HepG2 (cell line): ENCODE measurements around the gene PDZD4. TPM values are rescaled to one million over a fixed set of nuclear protein-coding genes. Genes with fewer than 3 reads are reported as not detected.

Experiments used
- ATAC-seq: fragments of 200-7000 bp; cut with Tn5 transposase; 3 replicates; pipeline ENCODE4 v1.9.1; 2020; ENCODE audit warnings: mild to moderate bottlenecking, moderate library complexity
- BruUV-seq: library from RNA; stranded (reverse); fragments of 400-500 nt; replicated peaks from 2 replicates; lab custom pipeline; 2021; lab: Mats Ljungman, UMichigan
- CTCF ChIA-PET: fragments of 300-600 bp; formaldehyde crosslinking; extraction: SDS; loops from one replicate; lab custom pipeline; 2021; ENCODE audit warnings: low total read pairs, inconsistent platforms, low intra/inter-chr PET ratio; lab: Yijun Ruan, JAX
- POLR2A ChIA-PET: fragments of 350-600 bp; sonication (Branson Sonifier 250); formaldehyde crosslinking; loops from one replicate; lab custom pipeline; 2020; ENCODE audit warnings: antibody characterized with exemption, inconsistent platforms; lab: Yijun Ruan, JAX
- DNase-seq: peaks from one replicate; pipeline ENCODE4 v3.0.0-alpha.2; 2015; ENCODE audit warnings: low spot score
- FAIRE-seq: peaks from 3 replicates; lab custom pipeline; 2011; peaks lifted over from hg19 to GRCh38; lab: Jason Lieb, UNC
- H2AFZ ChIP-seq: one replicate; pipeline ENCODE4 v1.6.1; 2011; ENCODE audit warnings: low read length, inconsistent platforms
- H3K27ac ChIP-seq: fragments of 300-600 bp; 3 replicates; pipeline ENCODE4 v1.8.0; 2011; ENCODE audit warnings: mixed run types, mild to moderate bottlenecking, mixed read lengths, low read length, inconsistent platforms; ENCODE audit not compliant: insufficient read depth; ENCODE audit errors: extremely low read length
- H3K27me3 ChIP-seq, 2 experiments: fragments of 200-600 bp in 1 of 2; 2 replicates in 1 of 2; 3 replicates in 1 of 2; pipeline versions ENCODE4 v1.6.0 to v1.8.0; 2011; ENCODE audit warnings: low read length in 2 of 2, mild to moderate bottlenecking in 2 of 2, moderate library complexity in 2 of 2, inconsistent platforms in 1 of 2; ENCODE audit not compliant: insufficient read depth in 2 of 2, control insufficient read depth in 1 of 2
- H3K36me3 ChIP-seq, 2 experiments: fragments of 200-600 bp in 1 of 2; replicated peaks in 1 of 2; 2 replicates in 1 of 2; 3 replicates in 1 of 2; pipeline versions ENCODE4 v1.5.1 to v1.8.0; 2011; ENCODE audit warnings: low read length in 2 of 2, inconsistent platforms in 1 of 2; ENCODE audit not compliant: insufficient read depth in 2 of 2, control insufficient read depth in 1 of 2
- H3K4me1 ChIP-seq: 2 replicates; pipeline ENCODE4 v1.5.1; 2012; ENCODE audit warnings: low read length, inconsistent platforms; ENCODE audit not compliant: insufficient read depth
- H3K4me2 ChIP-seq: 2 replicates; pipeline ENCODE4 v1.6.0; 2011; ENCODE audit warnings: low read depth, low read length, inconsistent platforms
- H3K4me3 ChIP-seq, 3 experiments: fragments of 200-600 bp in 1 of 3; sonication (generic), shearing (Covaris generic) in 1 of 3; replicated peaks in 1 of 3; 2 replicates each; pipeline ENCODE4 v1.5.1; 2011 to 2016; ENCODE audit warnings: low read length in 3 of 3, inconsistent platforms in 2 of 3, low read depth in 2 of 3, mild to moderate bottlenecking in 2 of 3, control low read depth in 1 of 3, mixed read lengths in 1 of 3; ENCODE audit not compliant: insufficient read depth in 1 of 3
- H3K79me2 ChIP-seq: one replicate; pipeline ENCODE4 v1.6.1; 2011; ENCODE audit warnings: low read length, inconsistent platforms; ENCODE audit not compliant: insufficient read depth
- H3K9ac ChIP-seq: 2 replicates; pipeline ENCODE4 v1.6.0; 2011; ENCODE audit warnings: mild to moderate bottlenecking, low read depth, low read length, inconsistent platforms; ENCODE audit not compliant: insufficient read depth
- H3K9me3 ChIP-seq: 2 replicates; pipeline ENCODE4 v1.5.1; 2012; ENCODE audit warnings: mild to moderate bottlenecking, low read length
- H4K20me1 ChIP-seq: 2 replicates; pipeline ENCODE4 v1.6.0; 2011; ENCODE audit warnings: inconsistent platforms, mild to moderate bottlenecking, low read length, moderate library complexity; ENCODE audit not compliant: insufficient read depth
- FOXM1 ChIP-seq: sonication (generic); formaldehyde crosslinking; IDR thresholded peaks from 2 replicates; pipeline ENCODE4 v1.5.0; 2020; ENCODE audit warnings: missing genetic modification reagents
- GABPA ChIP-seq, 2 experiments: IDR thresholded peaks; 2 replicates each; pipeline ENCODE4 v1.6.1; 2011 to 2016; ENCODE audit warnings: low read depth in 2 of 2, low read length in 1 of 2, missing biosample characterization in 1 of 2, missing genetic modification characterization in 1 of 2
- GLMP ChIP-seq: sonication (generic); formaldehyde crosslinking; IDR thresholded peaks from 2 replicates; pipeline ENCODE4 v1.9.0; 2021; ENCODE audit warnings: missing genetic modification reagents, mild to moderate bottlenecking, borderline replicate concordance
- HIC2 ChIP-seq: sonication (generic); formaldehyde crosslinking; IDR thresholded peaks from 2 replicates; pipeline ENCODE4 v1.9.0; 2022; ENCODE audit warnings: low read depth, missing genetic modification reagents
- LRRFIP1 ChIP-seq: sonication (generic); formaldehyde crosslinking; conservative IDR thresholded peaks from 2 replicates; pipeline ENCODE4 v1.4.0; 2020; ENCODE audit warnings: missing genetic modification reagents
- RAD21 ChIP-seq: fragments of 450-650 bp; formaldehyde crosslinking; IDR thresholded peaks from 2 replicates; pipeline ENCODE4 v1.5.0; 2020; ENCODE audit warnings: mild to moderate bottlenecking
- USF2 ChIP-seq, 2 experiments: sonication (generic) in 1 of 2; formaldehyde crosslinking in 1 of 2; IDR thresholded peaks; 2 replicates each; pipeline versions ENCODE4 v1.5.1 to v1.6.1; 2011 to 2020; ENCODE audit warnings: borderline replicate concordance in 1 of 2, low read depth in 1 of 2, low read length in 1 of 2, mild to moderate bottlenecking in 1 of 2, missing genetic modification reagents in 1 of 2, moderate library complexity in 1 of 2
- ZBTB21 ChIP-seq: sonication (generic); formaldehyde crosslinking; IDR thresholded peaks from 2 replicates; pipeline ENCODE4 v1.4.0; 2020; ENCODE audit warnings: missing genetic modification reagents
- ZBTB38 ChIP-seq: sonication (generic); formaldehyde crosslinking; IDR thresholded peaks from 2 replicates; pipeline ENCODE4 v1.5.1; 2020; ENCODE audit warnings: mild to moderate bottlenecking, missing genetic modification reagents
- ZNF740 ChIP-seq: sonication (generic); formaldehyde crosslinking; IDR thresholded peaks from 2 replicates; pipeline ENCODE4 v1.4.0; 2020; ENCODE audit warnings: missing genetic modification reagents
- WGBS: methylation state at CpG from one replicate; pipeline ENCODE4 v1.1.6; 2017; ENCODE audit warnings: low lambda C conversion rate; 5-methylcytosine and 5-hydroxymethylcytosine counted together
- in situ Hi-C: cut with HindIII; loops from 2 replicates; pipeline ENCODE4 v1.10.0; 2017; ENCODE audit warnings: low pct_unique_long_range_greater_than_20kb; ENCODE audit not compliant: extremely low pct_ligation_motif_present
- intact Hi-C: fragments of 100-400 bp; cut with micrococcal nuclease; formaldehyde crosslinking; loops from one replicate; pipeline ENCODE4 v1.10.0; 2022; ENCODE audit not compliant: unreplicated experiment
- polyA plus RNA-seq, 8 experiments: library from polyadenylated mRNA; depleted of rRNA in 3 of 8; stranded (reverse) in 7 of 8; unstranded in 1 of 8; fragments of >200 nt; fragmentation: Illumina TruSeq in 4 of 8; extraction: Trizol in 4 of 8; gene quantifications; 2 replicates each; pipeline versions ENCODE4 v1.2.1 to v1.2.3, GENCODE V29; 2011 to 2016; ENCODE audit warnings: low read depth in 4 of 8, missing spikeins in 1 of 8, mixed read lengths in 1 of 8; ENCODE audit not compliant: insufficient read depth in 1 of 8
- total RNA-seq, 5 experiments: library from RNA; depleted of rRNA; stranded (reverse); fragments of >200 nt; fragmentation: Illumina TruSeq; extraction: Trizol; gene quantifications; 2 replicates each; pipeline ENCODE4 v1.2.3, GENCODE V29; 2016; ENCODE audit warnings: low read depth in 1 of 5

PDZD4 gene
- total and polyA plus RNA-seq, 2 of the 13 experiments (the other 11 are each of a cell fraction or from before 2014, with no cell fraction given): not detected

- ATAC-seq: peak; percentile 52
- ChIA-PET CTCF (no interaction called here), POLR2A (interaction anchor here (0.8 to 2.5 kb wide), 8 partner anchors 29 to 201 kb away, joined by 3 to 12 read pairs (median 4); partner anchors contain the start of genes IDH3G, SLC6A8 and SSR4)
- Histone ChIP-seq H3K27me3 (no peaks in the 10 kb centered on the region), H3K79me2 (no peaks in the 10 kb centered on the region), H3K36me3 (no peaks in the 10 kb centered on the region), H3K9ac (peak overlapping the region; percentile 54), H3K9me3 (no peaks in the 10 kb centered on the region), H4K20me1 (no peaks in the 10 kb centered on the region), H3K4me2 (peak overlapping the region; percentile 78), H2AFZ (no peak overlapping the region), H3K4me1 (peaks cover 37% of the 10 kb centered on the region), H3K4me3 (peak overlapping the region; percentile 45 to 66 (median 53); a peak in 5 of 6 replicates), H3K27ac (peak overlapping the region; percentile 13)
- intact Hi-C loops (loop anchor here (2.0 to 10.0 kb wide), 2 partner anchors 17 to 179 kb away; partner anchors contain the start of gene RENBP), in situ Hi-C loops (no loop called here)
- no CpG with 5 or more reads among the region's 27 CpGs for WGBS
- DNase-seq: peak; percentile 33
- FAIRE-seq: no peak
- no TSS peak for BruUV-seq
- TF ChIP-seq LRRFIP1: no peak
- no peak for TF ChIP-seq GLMP
- TF ChIP-seq HIC2 (CRISPR knock-in tag): peak; percentile 76; the same call in 1 of the 2 replicates
- no peak for TF ChIP-seq ZBTB38
- TF ChIP-seq RAD21 (CRISPR knock-in tag): no peak
- no peak for TF ChIP-seq FOXM1 (CRISPR knock-in tag)
- TF ChIP-seq GABPA (IDR thresholded peaks at IDR 0.05; ENCODE audit: low read depth, low read length): no peak
- no peak for TF ChIP-seq GABPA (CRISPR knock-in tag; IDR thresholded peaks at IDR 0.05; ENCODE audit: low read depth)
- peak; percentile 41; the same call in 1 of the 2 replicates for TF ChIP-seq ZNF740 (CRISPR knock-in tag)
- TF ChIP-seq USF2 (IDR thresholded peaks at IDR 0.05; ENCODE audit: low read depth, low read length): no peak
- no peak for TF ChIP-seq USF2 (CRISPR knock-in tag; IDR thresholded peaks at IDR 0.05; ENCODE audit: borderline replicate concordance)
- no peak for TF ChIP-seq ZBTB21 (CRISPR knock-in tag)
These were observed 64.9 kb downstream of the PDZD4 start for GRCh38 chrX:153765138-153766079.
